ENCODE measurements around the gene FGD6. TPM values are rescaled to one million over a fixed set of nuclear protein-coding genes. Genes with fewer than 3 reads are reported as not detected.

Gene FGD6
- total RNA-seq, 1 experiment from 2014 or later, result 28.3 TPM

DNA sequence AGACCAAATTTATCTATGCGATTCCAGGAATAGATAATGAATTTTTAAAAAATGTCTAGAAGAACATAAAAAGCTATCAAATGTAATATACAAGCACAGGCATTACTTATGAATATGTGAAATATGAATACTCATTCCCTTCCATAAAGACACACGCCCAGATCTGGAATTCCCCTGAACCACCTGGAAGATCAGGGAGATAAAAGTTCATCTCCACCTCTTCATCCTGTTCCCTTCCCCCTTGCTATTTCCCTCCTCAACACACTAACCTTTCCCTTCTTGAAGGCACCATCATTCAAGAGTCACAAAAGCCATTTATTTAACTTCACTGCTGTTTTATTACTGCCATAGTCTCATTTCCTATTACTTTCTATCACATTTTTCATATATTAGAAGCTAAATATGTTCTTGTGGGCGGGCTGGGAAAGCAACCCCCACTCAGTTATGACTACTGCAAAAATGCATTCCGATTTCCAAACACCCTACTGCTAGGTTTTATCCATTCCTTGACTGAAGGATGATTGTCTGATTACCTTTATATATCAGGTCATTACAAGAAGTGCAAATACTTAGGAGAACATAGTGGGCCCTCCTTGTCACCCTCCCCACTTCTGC, 16.1 kb downstream of the FGD6 start:
- TF ChIP-seq, protein P1, sequence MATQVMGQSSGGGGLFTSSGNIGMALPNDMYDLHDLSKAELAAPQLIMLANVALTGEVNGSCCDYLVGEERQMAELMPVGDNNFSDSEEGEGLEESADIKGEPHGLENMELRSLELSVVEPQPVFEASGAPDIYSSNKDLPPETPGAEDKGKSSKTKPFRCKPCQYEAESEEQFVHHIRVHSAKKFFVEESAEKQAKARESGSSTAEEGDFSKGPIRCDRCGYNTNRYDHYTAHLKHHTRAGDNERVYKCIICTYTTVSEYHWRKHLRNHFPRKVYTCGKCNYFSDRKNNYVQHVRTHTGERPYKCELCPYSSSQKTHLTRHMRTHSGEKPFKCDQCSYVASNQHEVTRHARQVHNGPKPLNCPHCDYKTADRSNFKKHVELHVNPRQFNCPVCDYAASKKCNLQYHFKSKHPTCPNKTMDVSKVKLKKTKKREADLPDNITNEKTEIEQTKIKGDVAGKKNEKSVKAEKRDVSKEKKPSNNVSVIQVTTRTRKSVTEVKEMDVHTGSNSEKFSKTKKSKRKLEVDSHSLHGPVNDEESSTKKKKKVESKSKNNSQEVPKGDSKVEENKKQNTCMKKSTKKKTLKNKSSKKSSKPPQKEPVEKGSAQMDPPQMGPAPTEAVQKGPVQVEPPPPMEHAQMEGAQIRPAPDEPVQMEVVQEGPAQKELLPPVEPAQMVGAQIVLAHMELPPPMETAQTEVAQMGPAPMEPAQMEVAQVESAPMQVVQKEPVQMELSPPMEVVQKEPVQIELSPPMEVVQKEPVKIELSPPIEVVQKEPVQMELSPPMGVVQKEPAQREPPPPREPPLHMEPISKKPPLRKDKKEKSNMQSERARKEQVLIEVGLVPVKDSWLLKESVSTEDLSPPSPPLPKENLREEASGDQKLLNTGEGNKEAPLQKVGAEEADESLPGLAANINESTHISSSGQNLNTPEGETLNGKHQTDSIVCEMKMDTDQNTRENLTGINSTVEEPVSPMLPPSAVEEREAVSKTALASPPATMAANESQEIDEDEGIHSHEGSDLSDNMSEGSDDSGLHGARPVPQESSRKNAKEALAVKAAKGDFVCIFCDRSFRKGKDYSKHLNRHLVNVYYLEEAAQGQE (IDR thresholded peaks at IDR 0.05; ENCODE audit: insufficient read depth in 1 of 2, low read depth in 2 of 2, low read length in 1 of 2), result no peak
- TF ChIP-seq TCF7L2 (IDR thresholded peaks at IDR 0.05; ENCODE audit: low read depth, low read length) (no peak), POLR2AphosphoS5 (IDR thresholded peaks at IDR 0.05; ENCODE audit: low read depth, low read length) (no peak), SIN3A (IDR thresholded peaks at IDR 0.05; ENCODE audit: borderline replicate concordance, insufficient read depth, low read depth, low read length) (no peak)
- TF ChIP-seq, protein P2, sequence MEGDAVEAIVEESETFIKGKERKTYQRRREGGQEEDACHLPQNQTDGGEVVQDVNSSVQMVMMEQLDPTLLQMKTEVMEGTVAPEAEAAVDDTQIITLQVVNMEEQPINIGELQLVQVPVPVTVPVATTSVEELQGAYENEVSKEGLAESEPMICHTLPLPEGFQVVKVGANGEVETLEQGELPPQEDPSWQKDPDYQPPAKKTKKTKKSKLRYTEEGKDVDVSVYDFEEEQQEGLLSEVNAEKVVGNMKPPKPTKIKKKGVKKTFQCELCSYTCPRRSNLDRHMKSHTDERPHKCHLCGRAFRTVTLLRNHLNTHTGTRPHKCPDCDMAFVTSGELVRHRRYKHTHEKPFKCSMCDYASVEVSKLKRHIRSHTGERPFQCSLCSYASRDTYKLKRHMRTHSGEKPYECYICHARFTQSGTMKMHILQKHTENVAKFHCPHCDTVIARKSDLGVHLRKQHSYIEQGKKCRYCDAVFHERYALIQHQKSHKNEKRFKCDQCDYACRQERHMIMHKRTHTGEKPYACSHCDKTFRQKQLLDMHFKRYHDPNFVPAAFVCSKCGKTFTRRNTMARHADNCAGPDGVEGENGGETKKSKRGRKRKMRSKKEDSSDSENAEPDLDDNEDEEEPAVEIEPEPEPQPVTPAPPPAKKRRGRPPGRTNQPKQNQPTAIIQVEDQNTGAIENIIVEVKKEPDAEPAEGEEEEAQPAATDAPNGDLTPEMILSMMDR (IDR thresholded peaks at IDR 0.05), result no peak
- POLR2A ChIA-PET, result interaction anchor here (0.7 kb wide), 1 partner anchor 21 kb away, joined by 3 read pairs; no protein-coding TSS in a partner anchor
- BruUV-seq (replicated peaks), result no TSS peak
- intact Hi-C loops (cut with micrococcal nuclease; ENCODE audit: unreplicated experiment) (no loop called here), in situ Hi-C loops (cut with HindIII; ENCODE audit: low pct_unique_long_range_greater_than_20kb, low sequenced_read_pairs) (no loop called here)
- ATAC-seq (no peak), DNase-seq (ENCODE audit: low read depth, low spot score) (no peak)
- no peaks in the 10 kb centered on the region for H3K9me3 ChIP-seq (ENCODE audit: control insufficient read depth, insufficient read depth, low read depth, low read length)
- H3K4me1 ChIP-seq (ENCODE audit: control insufficient read depth, insufficient read depth, low read length), result peaks cover 79% of the 10 kb centered on the region
- no peaks in the 10 kb centered on the region for H3K27me3 ChIP-seq (ENCODE audit: control insufficient read depth, insufficient read depth, low read length)
- CTCF ChIA-PET, result interaction anchor here (0.6 kb wide), 2 partner anchors 11 to 135 kb away, joined by 3 to 5 read pairs; no protein-coding TSS in a partner anchor
- H3K4me3 ChIP-seq (ENCODE audit: low read depth in 2 of 2, low read length in 2 of 2), result peak overlapping the region in 1 of 2 experiments; percentile 13; a peak in 2 of 4 replicates
- no peaks in the 10 kb centered on the region for H3K36me3 ChIP-seq (ENCODE audit: control insufficient read depth, insufficient read depth, low read length)
- H3K27ac ChIP-seq (ENCODE audit: low read length), result peak overlapping the region; percentile 98

DNA sequence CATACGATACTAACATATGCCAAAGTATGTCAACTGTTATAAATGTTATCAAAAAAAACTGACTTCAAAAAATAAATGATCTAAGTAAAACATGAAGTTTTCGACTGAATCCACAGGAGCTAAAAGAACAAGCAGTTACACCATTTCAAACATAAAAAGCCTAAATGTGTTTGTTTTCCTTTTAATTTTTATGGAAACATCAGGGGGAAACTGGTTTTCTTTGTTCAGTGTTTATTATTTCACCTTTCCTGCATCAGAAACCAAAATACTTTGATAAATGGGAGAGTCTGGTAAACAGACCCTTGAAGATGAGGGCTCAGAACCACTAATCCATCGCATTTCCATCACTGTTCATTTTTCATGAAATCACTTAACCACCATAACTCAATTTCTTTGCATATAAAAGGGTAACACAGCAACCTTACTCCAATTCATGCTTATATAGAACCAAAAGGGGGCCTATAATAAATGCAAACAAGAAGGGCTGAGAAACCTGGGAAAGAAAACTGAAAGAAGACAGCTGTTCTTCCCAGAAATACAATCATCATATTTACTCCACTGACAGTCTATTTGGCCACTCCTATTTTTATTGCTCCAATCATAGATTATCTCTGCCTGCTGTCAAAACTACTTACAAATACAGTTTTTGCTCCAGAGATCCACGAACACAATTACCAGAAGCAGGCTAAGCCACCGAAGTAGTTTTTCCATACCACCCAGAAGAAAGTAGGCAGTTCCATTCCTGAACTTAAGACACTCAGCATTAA, 17.0 kb downstream of the FGD6 start:
- in situ Hi-C loops (cut with HindIII; ENCODE audit: low pct_unique_long_range_greater_than_20kb, low sequenced_read_pairs) (no loop called here), intact Hi-C loops (cut with micrococcal nuclease; ENCODE audit: unreplicated experiment) (no loop called here)
- TF ChIP-seq SIN3A (IDR thresholded peaks at IDR 0.05; ENCODE audit: borderline replicate concordance, insufficient read depth, low read depth, low read length), result no peak
- no peak for TF ChIP-seq POLR2AphosphoS5 (IDR thresholded peaks at IDR 0.05; ENCODE audit: low read depth, low read length)
- TF ChIP-seq, protein P2 (IDR thresholded peaks at IDR 0.05), result no peak
- TF ChIP-seq, protein P1 (IDR thresholded peaks at IDR 0.05; ENCODE audit: insufficient read depth in 1 of 2, low read depth in 2 of 2, low read length in 1 of 2), result no peak
- TF ChIP-seq TCF7L2 (IDR thresholded peaks at IDR 0.05; ENCODE audit: low read depth, low read length), result no peak
- H3K36me3 ChIP-seq (ENCODE audit: control insufficient read depth, insufficient read depth, low read length), result no peaks in the 10 kb centered on the region
- CTCF ChIA-PET, result interaction anchor here (0.6 to 0.7 kb wide), 2 partner anchors 17 to 34 kb away, joined by 4 to 5 read pairs; no protein-coding TSS in a partner anchor
- no peak for ATAC-seq
- POLR2A ChIA-PET, result interaction anchor here (0.6 to 1.4 kb wide), 2 partner anchors 10 to 29 kb away, joined by 7 to 9 read pairs; no protein-coding TSS in a partner anchor
- no peaks in the 10 kb centered on the region for H3K27me3 ChIP-seq (ENCODE audit: control insufficient read depth, insufficient read depth, low read length)
- H3K4me1 ChIP-seq (ENCODE audit: control insufficient read depth, insufficient read depth, low read length), result peaks cover 71% of the 10 kb centered on the region
- peak overlapping the region; percentile 13 to 17 for H3K4me3 ChIP-seq (ENCODE audit: low read depth in 2 of 2, low read length in 2 of 2)
- DNase-seq (ENCODE audit: low read depth, low spot score), result no peak
- BruUV-seq (replicated peaks), result no TSS peak
- H3K27ac ChIP-seq (ENCODE audit: low read length), result peak overlapping the region; percentile 98
- no peaks in the 10 kb centered on the region for H3K9me3 ChIP-seq (ENCODE audit: control insufficient read depth, insufficient read depth, low read depth, low read length)

All from Panc1 (cell line).